GM18499 (cell line): ENCODE data around the gene SMU1.

Experiments used
- ATAC-seq: cut with Tn5 transposase; IDR thresholded peaks from one replicate; pipeline ENCODE4 v1.9.1; 2021; ENCODE audit warnings: moderate number of reproducible peaks; ENCODE audit not compliant: insufficient read depth, unreplicated experiment

The SMU1 gene

DNA sequence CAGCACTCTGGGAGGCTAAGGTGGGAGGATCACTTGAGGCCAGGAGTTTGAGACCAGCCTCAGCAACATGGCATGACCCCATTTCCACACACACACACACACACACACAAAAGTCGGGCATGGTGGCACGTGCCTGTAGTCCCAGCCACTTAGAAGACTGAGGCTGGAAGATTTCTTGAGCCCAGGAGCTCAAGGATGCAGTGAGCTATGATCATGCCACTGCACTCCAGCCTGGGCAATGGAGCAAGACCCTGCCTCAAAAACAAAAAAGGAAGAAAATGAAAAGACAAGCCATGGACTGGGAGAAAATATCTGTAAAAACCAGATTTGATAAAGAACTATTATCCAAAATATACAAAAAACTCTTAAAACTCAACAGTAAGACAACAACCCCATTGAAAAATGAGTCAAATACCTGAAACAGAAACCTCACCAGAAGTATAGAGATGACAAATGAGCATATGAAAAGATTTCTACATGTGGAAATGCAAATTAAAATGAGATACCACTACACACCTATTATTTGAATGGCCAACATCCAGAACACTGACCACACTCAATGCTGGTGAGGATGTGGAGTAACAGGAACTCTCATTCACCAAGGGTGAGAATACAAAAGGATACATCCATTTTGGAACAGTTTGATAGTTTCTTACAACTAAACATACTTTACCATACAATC lies 26.7 kb downstream of the SMU1 start:
- peak; percentile 92 for ATAC-seq

DNA sequence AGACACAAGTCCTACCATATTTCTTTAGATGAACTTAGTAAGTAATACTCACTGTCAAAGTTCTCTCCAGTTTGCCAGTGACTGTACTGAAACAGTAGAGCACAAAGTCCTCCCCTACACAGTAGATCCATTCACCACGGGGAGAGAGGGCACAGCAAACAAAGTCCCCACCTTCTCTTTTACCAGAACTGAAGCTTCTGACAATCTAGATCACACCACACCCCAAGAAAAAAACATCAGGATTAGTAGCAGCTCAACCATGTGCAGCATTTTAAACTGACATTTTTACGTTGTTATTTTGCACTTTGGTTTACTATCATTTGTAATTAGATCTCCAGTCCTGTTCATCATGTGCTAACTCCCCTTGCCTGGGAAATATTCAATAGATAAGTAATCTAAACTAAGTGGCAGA lies 28.4 kb downstream of the SMU1 start:
- no peak for ATAC-seq

DNA sequence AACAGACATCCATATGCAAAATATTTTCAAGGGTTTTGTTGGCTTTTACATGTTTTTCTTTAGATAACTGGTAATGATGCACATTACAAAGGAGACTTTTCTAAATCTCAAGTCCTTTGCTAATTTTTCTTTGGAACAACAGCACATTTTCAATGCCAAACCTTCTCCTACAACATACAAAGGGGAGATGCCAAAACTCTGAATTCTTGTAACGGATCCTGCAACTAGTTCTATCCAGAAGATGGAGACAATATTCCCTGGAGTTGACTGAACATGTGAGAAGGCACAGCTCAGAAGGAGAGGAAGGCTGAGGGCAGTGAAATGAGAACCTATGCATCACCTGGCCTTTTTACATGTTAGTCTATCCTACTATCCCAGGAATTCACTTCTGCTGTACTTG lies 30.4 kb downstream of the SMU1 start:
- ATAC-seq, result no peak

- no peak for ATAC-seq
These were observed 31.7 kb downstream of the SMU1 start for GRCh38 chr9:33044677-33045282.

DNA sequence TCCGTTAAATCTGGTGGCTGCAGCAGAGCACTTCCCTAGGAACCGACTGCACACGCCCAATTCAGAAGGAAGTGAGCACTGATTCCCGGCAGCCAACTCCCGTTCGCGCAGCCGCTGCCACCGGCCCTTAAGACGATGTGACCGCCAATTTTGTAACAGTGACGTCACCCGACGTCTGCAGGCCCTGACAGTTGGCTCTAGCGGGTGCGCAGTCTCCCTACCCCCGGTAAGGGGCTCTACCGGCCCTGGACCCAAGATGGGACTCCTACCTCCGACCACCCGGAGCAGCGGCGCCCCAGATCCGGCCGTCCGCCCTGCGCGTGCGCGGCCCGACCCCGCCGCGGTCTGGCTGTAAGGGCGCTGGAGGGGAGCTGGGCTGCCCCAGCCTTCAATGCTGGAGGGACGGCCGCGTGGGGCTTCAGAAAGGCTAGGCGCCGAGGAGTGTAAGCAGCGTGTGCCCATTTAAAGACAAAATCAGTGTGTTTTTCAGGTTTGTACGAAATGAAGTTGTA lies 32.3 kb downstream of the SMU1 start:
- peak; percentile 59 for ATAC-seq

DNA sequence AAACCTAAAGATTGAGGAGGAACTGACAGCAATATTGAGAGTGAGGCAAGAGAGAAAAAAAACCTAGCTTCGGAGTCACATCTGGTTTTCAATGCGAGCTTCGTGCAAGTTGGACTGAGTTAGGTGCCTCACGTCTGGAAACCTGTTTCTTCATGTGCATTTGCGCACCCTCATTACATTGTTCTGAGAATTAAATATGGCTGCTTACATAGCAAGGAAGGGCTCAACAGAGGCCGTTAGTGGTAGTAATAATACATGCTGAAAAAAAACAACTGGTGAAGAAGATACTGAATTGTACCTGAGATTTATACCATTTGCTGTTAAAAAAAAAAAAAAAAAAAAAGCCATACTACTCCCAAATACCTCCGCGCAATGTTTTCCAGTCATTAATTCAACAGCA lies 32.8 kb downstream of the SMU1 start:
- no peak for ATAC-seq

GRCh38 chr9:33042473-33042872 lies 34.0 kb downstream of the SMU1 start:
- ATAC-seq, result no peak

DNA sequence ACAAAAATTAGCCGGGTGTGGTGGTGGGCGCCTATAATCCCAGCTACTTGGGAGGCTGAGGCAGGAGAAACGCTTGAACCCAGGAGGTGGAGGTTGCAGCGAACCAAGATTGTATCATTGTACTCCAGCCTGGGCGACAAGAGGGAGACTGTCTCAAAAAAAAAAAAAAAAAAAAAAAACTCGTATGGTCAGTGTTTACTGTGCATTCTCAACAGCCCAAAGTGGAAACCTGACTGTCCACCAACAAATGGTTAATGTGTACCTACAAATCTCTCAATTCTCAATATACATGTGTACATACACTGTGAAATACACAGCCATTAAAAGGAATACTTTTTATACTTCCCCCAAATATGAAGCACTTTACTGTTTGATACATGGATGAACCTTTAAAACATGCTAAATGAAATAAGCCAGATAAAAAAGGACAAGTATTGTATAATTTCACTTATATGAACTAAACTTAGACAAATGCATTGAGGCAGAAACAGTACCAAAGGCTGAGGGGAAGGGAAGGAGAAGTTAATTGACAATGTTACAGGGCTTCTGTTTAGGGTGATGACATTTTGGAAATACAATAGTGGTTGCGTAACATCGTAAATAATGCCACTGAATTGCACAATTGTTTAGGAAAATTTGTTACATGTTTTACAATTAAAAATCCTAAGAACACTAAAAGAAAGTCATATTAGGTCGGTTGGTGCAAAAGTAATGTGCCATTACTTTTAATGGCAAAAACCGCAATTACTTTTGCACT lies 34.9 kb downstream of the SMU1 start:
- ATAC-seq, result no peak

DNA sequence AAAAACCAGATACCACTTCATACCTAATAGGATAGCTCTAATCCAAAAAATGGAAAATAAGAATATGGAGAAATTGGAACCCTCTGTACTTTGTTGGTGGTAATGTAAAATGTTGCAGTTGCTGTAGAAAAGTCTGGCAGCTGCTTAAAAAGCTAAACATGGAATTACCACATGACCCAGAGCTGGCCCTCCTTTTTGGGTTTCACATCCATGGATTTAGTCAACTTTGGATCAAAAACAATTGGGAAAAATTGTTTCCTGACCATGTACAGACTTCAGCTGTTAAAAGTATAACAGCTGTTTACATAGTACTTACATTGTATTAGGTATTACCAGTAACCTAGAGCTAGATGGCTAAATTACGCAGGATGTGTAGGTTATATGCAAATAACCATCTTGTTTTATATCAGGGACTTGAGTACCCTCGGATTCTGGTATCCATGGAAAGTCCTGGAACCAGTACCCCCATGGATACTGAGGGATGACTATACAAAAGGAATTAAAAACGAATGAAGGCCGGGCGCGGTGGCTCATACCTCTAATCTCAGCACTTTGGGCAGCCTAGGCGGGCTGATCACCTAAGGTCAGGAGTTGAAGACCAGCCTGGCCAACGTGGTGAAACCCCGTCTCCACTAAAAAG lies 35.6 kb downstream of the SMU1 start:
- ATAC-seq, result no peak

DNA sequence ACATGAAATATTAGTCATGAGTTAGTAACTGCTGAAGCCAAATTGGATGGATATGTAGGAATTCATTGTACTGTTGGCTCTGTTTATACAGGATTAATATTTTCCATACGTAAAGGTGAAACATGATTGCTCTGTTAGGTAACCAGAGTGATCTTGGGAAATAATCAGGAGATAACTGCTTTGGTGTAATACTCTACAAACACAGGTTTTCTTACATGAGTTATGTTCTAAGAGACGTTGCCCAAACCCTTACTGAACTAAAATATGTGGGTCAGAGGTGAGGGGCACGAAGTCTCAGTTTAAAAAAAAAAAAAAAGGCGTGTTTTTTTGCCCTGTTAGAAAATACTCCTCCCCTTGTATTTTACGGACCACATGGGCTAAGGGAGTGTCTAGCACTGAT lies 43.6 kb downstream of the SMU1 start:
- ATAC-seq, result no peak

GRCh38 chr9:33032292-33032691 lies 44.2 kb downstream of the SMU1 start:
- no peak for ATAC-seq

DNA sequence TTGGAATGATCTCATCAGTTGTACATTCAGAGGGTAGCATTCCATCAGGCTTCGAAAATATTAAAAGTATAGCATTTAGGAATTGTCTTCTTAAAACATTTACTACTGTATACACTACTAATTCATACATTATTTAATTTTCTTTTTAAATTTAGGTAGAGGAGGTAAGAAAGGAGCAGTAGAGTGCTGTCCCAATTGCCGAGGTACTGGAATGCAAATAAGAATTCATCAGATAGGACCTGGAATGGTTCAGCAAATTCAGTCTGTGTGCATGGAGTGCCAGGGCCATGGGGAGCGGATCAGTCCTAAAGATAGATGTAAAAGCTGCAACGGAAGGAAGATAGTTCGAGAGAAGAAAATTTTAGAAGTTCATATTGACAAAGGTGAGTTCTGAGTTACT lies 46.2 kb downstream of the SMU1 start:
- ATAC-seq, result no peak

GRCh38 chr9:33029231-33029786 lies 47.2 kb downstream of the SMU1 start:
- no peak for ATAC-seq

- ATAC-seq, result no peak
These were observed 50.7 kb downstream of the SMU1 start for GRCh38 chr9:33025572-33026342.

- peak; percentile 83 for ATAC-seq
These were observed 51.4 kb downstream of the SMU1 start, which contains the start of gene DNAJA1 for GRCh38 chr9:33024966-33025571. Gene DNAJA1, plus strand, starts transcription at chr9:33025273. Its CDS starts 1,212 bp downstream, at chr9:33026485.

GRCh38 chr9:33024126-33024965 lies 52.1 kb downstream of the SMU1 start:
- no peak for ATAC-seq

GRCh38 chr9:33023661-33024060 lies 52.8 kb downstream of the SMU1 start:
- no peak for ATAC-seq

DNA sequence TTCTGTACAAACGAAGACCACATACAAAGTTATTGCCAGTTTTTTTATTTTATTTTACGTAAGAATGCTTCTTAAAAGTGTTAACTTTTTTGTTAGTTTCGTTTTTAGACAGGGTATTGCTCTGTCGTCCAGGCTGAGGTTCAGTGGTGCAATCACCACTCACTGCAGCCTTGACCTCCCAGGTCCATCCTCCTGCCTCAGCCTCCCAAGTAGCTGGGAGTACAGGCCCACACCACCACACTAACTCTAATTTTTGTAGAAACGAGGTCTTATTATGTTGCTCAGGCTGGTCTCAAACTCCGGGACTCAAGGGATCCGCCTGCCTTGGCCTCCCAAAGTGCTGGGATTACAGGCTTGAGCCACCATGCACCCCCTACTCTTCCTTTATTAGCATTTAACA lies 53.7 kb downstream of the SMU1 start:
- ATAC-seq, result no peak
